ES-I3 (cell line): Measurements from ENCODE around the gene IGSF23.
"Not testable (repeated sequence)": the region's sequence is repeated elsewhere in the genome, so short reads cannot be mapped to it uniquely, and the experiment has no call there.

Source experiments
- H3K36me3 ChIP-seq: 2 replicates; pipeline ENCODE4 v1.6.1; 2013; ENCODE audit warnings: mild to moderate bottlenecking, low read length, control low read depth, moderate library complexity; ENCODE audit not compliant: insufficient read depth
- H3K4me1 ChIP-seq: 2 replicates; pipeline ENCODE4 v1.6.1; 2013; ENCODE audit warnings: mild to moderate bottlenecking, control low read depth, low read length; ENCODE audit not compliant: insufficient read depth
- H3K9ac ChIP-seq: 2 replicates; pipeline ENCODE4 v1.6.1; 2013; ENCODE audit warnings: low read depth, mild to moderate bottlenecking, low read length, moderate library complexity
- H3K9me3 ChIP-seq: 2 replicates; pipeline ENCODE4 v1.6.1; 2013; ENCODE audit warnings: mild to moderate bottlenecking, low read length, moderate library complexity; ENCODE audit not compliant: control insufficient read depth, insufficient read depth

IGSF23 gene

GRCh38 chr19:44614313-44614712, 950 bp downstream of the IGSF23 start:
- Histone ChIP-seq H3K9ac (no peak overlapping the region), H3K36me3 (no peaks in the 10 kb centered on the region), H3K9me3 (no peaks in the 10 kb centered on the region), H3K4me1 (no peaks in the 10 kb centered on the region; the same call in 1 of the 2 replicates)

GRCh38 chr19:44615863-44616247, 2.5 kb downstream of the IGSF23 start:
- no peaks in the 10 kb centered on the region; the same call in 1 of the 2 replicates for H3K4me1 ChIP-seq

GRCh38 chr19:44617110-44617880, 3.9 kb downstream of the IGSF23 start:
- Histone ChIP-seq H3K9ac (no peak overlapping the region), H3K4me1 (no peaks in the 10 kb centered on the region; the same call in 1 of the 2 replicates), H3K36me3 (no peaks in the 10 kb centered on the region), H3K9me3 (no peaks in the 10 kb centered on the region)

More at GRCh38 chr19:44615863-44616247, 2.5 kb downstream of the IGSF23 start:
- Histone ChIP-seq H3K36me3 (no peaks in the 10 kb centered on the region), H3K9me3 (no peaks in the 10 kb centered on the region), H3K9ac (no peak overlapping the region)

GRCh38 chr19:44618640-44619357, 5.4 kb downstream of the IGSF23 start:
- no peak overlapping the region for H3K9ac ChIP-seq
- H3K9me3 ChIP-seq: no peaks in the 10 kb centered on the region
- no peaks in the 10 kb centered on the region for H3K36me3 ChIP-seq
- no peaks in the 10 kb centered on the region; the same call in 1 of the 2 replicates for H3K4me1 ChIP-seq

GRCh38 chr19:44620667-44621066, 7.3 kb downstream of the IGSF23 start:
- Histone ChIP-seq H3K9ac (no peak overlapping the region), H3K9me3 (no peaks in the 10 kb centered on the region; the same call in 1 of the 2 replicates), H3K4me1 (no peaks in the 10 kb centered on the region; the same call in 1 of the 2 replicates), H3K36me3 (no peaks in the 10 kb centered on the region)

GRCh38 chr19:44621367-44621766, 8.0 kb downstream of the IGSF23 start:
- no peaks in the 10 kb centered on the region for H3K4me1 ChIP-seq
- H3K9ac ChIP-seq: no peak overlapping the region
- no peaks in the 10 kb centered on the region for H3K36me3 ChIP-seq
- H3K9me3 ChIP-seq: no peaks in the 10 kb centered on the region; the same call in 1 of the 2 replicates

GRCh38 chr19:44623080-44623479, 9.7 kb downstream of the IGSF23 start:
- Histone ChIP-seq H3K36me3 (no peaks in the 10 kb centered on the region), H3K9ac (no peak overlapping the region), H3K4me1 (no peaks in the 10 kb centered on the region), H3K9me3 (no peaks in the 10 kb centered on the region; the same call in 1 of the 2 replicates)

- Histone ChIP-seq H3K9ac (no peak overlapping the region), H3K36me3 (no peaks in the 10 kb centered on the region), H3K9me3 (no peaks in the 10 kb centered on the region; the same call in 1 of the 2 replicates), H3K4me1 (no peaks in the 10 kb centered on the region)
Measured at GRCh38 chr19:44623626-44624025, 10.3 kb downstream of the IGSF23 start.

- Histone ChIP-seq H3K4me1 (no peaks in the 10 kb centered on the region), H3K36me3 (0 out of 2 replicates have a peak, but pooled peaks cover 3% of the 10 kb centered on the region), H3K9ac (no peak overlapping the region), H3K9me3 (no peaks in the 10 kb centered on the region; the same call in 1 of the 2 replicates)
Measured at GRCh38 chr19:44624840-44625354, 11.5 kb downstream of the IGSF23 start.

- H3K9ac ChIP-seq, H3K4me1 ChIP-seq, H3K36me3 ChIP-seq, H3K9me3 ChIP-seq: not testable (repeated sequence)
Measured at GRCh38 chr19:44625637-44626036, 12.3 kb downstream of the IGSF23 start.

- no peaks in the 10 kb centered on the region for H3K4me1 ChIP-seq
- H3K36me3 ChIP-seq: 0 out of 2 replicates have a peak, but pooled peaks cover 3% of the 10 kb centered on the region
- H3K9me3 ChIP-seq: no peaks in the 10 kb centered on the region; the same call in 1 of the 2 replicates
- H3K9ac ChIP-seq: no peak overlapping the region
Measured at GRCh38 chr19:44626048-44626624, 12.8 kb downstream of the IGSF23 start.

- H3K9ac ChIP-seq: no peak overlapping the region
- H3K9me3 ChIP-seq: no peaks in the 10 kb centered on the region; the same call in 1 of the 2 replicates
- 0 out of 2 replicates have a peak, but pooled peaks cover 3% of the 10 kb centered on the region for H3K36me3 ChIP-seq
Measured at GRCh38 chr19:44627631-44628030, 14.3 kb downstream of the IGSF23 start.

GRCh38 chr19:44628793-44629192, 15.4 kb downstream of the IGSF23 start:
- H3K9ac ChIP-seq: no peak overlapping the region
- peaks cover 9% of the 10 kb centered on the region for H3K4me1 ChIP-seq
- 0 out of 2 replicates have a peak, but pooled peaks cover 3% of the 10 kb centered on the region for H3K36me3 ChIP-seq
- no peaks in the 10 kb centered on the region; the same call in 1 of the 2 replicates for H3K9me3 ChIP-seq

More at GRCh38 chr19:44627631-44628030, 14.3 kb downstream of the IGSF23 start:
- H3K4me1 ChIP-seq: peaks cover 2% of the 10 kb centered on the region; the same call in 1 of the 2 replicates

GRCh38 chr19:44631611-44632010, 18.2 kb downstream of the IGSF23 start:
- H3K9ac ChIP-seq, H3K4me1 ChIP-seq, H3K36me3 ChIP-seq, H3K9me3 ChIP-seq: not testable (repeated sequence)
